GM21528 (cell line): ENCODE data around the gene SETD1A.

Source experiments
- ATAC-seq: cut with Tn5 transposase; IDR thresholded peaks from one replicate; pipeline ENCODE4 v1.9.1; 2021; ENCODE audit warnings: mild to moderate bottlenecking, moderate library complexity; ENCODE audit not compliant: unreplicated experiment, low FRiP score

The SETD1A gene

DNA sequence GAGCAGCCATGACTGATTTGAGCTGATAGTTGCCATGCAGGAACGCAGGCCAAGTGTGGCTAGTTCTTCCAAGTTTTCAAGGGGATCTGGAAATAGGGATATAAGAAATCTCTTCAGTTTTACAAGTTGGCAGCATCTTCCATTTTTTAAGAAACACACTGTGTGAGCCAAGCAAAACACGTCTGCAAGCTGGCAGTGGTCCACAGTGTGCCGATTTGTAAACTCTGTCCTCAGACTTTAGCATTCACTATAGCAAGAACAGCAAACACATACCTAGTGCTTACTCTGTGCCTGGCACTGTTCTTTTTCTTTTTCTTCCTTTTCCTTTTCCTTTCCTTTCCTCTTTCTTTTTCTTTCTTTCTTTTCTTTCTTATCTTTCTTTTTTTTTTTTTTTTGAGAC, 5.8 kb upstream of the SETD1A start:
- no peak for ATAC-seq

DNA sequence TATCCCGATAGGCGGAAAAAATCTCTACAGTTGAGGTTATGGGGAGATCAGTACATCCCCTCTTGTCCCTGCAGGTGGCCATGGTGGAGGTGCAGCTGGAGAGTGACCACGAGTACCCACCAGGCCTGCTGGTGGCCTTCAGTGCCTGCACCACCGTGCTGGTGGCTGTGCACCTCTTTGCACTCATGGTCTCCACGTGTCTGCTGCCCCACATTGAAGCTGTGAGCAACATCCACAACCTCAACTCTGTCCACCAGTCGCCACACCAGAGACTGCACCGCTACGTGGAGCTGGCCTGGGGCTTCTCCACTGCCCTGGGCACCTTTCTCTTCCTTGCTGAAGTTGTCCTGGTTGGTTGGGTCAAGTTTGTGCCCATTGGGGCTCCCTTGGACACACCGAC, 4.4 kb upstream of the SETD1A start:
- no peak for ATAC-seq

- ATAC-seq: no peak
Measured at GRCh38 chr16:30953511-30954124, 3.9 kb upstream of the SETD1A start.

DNA sequence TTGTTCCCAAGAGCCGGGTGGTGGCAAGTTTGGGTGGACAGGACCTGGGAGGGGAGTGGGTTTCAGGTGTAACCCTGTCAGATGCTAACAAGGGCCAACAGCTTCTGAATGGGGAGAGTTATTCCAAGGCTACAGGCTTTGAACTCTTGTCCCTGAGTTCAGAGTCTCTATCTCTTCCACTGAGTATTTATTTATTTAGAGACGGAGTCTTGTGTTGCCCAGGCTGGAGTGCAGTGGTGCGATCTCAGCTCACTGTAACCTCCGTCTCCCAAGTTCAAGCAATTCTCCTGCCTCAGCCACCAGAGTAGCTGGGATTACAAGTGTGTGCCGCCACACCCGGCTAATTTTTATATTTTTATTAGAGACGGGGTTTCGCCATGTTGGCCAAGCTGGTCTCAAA, 2.6 kb upstream of the SETD1A start:
- ATAC-seq: no peak

- peak; percentile 43 for ATAC-seq
Measured at GRCh38 chr16:30956601-30957455, 726 bp upstream of the SETD1A start.

DNA sequence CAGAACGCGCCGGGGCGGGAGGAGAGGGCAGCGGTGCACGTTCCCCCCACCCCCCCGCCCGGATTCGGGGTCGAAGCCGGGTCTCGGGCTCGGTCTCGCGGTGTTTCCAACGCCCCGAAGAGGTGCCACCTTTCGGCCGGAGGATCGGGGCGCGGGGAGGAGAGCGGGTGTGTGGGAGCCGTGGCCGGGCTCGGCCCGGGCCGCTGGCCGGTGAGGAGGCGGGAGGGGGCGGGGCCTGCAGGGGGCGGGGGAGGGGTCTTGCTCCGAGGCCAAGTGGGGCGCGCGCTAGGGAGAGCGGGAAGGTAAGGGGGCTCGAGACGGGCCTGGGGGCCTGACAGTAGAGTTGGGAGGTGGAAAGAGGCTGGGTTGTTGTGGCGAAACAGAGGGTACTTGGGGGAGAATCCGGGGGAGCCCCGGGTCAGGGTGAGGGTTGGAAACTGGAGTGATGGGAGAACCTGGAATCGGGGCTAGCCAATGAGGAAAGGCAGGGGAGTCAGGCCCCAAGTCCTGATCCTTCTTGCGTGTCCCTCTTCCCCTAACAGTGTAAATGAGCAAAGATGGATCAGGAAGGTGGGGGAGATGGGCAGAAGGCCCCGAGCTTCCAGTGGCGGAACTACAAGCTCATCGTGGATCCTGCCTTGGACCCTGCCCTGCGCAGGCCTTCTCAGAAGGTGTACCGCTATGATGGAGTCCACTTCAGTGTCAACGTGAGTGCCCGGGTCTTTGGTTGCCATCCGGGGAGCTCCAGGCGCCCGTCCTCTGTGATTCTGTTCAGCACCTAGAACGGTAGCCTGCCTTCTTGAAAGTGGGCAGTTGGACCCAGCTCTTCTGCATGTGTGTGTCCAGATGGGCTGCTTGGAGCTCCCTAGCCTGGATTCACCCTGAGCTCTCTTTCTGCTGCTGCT, 873 bp downstream of the SETD1A start:
- ATAC-seq: peak; percentile 28

- no peak for ATAC-seq
Measured at GRCh38 chr16:30961384-30961783, 3.8 kb downstream of the SETD1A start.

GRCh38 chr16:30963925-30964511, 6.5 kb downstream of the SETD1A start:
- ATAC-seq: no peak

DNA sequence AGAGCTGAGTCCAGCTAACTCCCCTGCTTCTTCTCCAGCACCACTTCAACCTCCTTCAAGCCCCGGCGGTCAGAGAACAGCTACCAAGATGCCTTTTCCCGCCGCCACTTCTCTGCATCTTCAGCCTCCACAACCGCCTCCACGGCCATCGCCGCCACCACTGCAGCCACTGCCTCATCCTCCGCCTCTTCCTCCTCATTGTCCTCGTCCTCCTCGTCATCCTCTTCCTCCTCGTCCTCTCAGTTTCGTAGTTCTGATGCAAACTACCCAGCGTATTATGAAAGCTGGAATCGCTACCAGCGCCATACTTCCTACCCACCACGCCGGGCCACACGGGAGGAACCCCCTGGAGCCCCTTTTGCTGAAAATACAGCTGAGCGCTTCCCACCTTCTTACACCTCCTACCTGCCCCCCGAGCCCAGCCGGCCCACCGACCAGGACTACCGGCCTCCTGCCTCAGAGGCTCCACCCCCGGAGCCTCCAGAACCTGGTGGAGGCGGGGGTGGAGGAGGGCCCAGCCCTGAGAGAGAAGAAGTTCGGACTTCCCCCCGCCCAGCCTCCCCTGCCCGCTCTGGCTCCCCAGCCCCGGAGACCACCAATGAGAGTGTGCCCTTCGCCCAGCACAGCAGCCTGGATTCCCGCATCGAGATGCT, 7.1 kb downstream of the SETD1A start:
- no peak for ATAC-seq

DNA sequence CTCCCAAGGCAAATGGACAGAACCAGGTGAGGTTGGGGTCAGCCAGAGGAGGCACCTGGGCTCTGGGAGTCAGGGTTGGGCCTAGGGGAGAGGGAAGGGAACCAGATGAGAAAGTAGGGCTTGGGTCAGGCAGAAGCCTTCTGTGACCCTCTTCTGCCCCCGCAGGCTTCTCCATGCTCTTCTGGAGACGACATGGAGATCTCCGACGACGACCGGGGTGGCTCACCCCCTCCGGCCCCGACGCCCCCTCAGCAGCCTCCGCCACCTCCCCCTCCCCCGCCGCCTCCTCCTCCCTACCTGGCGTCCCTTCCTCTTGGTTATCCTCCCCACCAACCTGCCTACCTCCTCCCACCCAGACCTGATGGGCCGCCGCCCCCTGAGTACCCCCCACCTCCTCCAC, 7.9 kb downstream of the SETD1A start:
- no peak for ATAC-seq

- ATAC-seq: no peak
Measured at GRCh38 chr16:30966033-30966619, 8.6 kb downstream of the SETD1A start.

DNA sequence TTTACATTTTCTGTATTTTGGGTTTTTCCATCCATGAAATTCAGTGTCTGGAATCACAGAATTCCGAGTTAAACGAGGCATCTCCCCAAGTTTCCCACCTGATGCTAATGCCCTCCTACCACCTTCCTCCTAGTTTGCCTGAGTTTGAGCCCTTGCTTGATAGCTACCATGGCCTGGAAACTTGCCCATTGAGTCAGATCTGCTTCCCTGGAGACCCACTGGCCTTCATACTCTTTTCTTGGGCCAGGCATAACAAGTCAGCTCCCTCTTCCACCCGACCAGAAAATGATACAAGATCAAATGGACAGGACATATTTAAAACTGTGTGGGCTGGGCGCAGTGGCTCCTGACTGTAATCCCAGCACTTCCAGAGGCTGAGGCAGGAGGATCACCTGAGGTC, 10.2 kb downstream of the SETD1A start:
- ATAC-seq: no peak

- ATAC-seq: no peak
Measured at GRCh38 chr16:30969246-30969842, 11.8 kb downstream of the SETD1A start.

- no peak for ATAC-seq
Measured at GRCh38 chr16:30971298-30971697, 13.7 kb downstream of the SETD1A start.

- ATAC-seq: no peak
Measured at GRCh38 chr16:30972872-30973271, 15.3 kb downstream of the SETD1A start.

- ATAC-seq: no peak
Measured at GRCh38 chr16:30974348-30974747, 16.8 kb downstream of the SETD1A start.

- no peak for ATAC-seq
Measured at GRCh38 chr16:30976486-30976885, 18.9 kb downstream of the SETD1A start.

DNA sequence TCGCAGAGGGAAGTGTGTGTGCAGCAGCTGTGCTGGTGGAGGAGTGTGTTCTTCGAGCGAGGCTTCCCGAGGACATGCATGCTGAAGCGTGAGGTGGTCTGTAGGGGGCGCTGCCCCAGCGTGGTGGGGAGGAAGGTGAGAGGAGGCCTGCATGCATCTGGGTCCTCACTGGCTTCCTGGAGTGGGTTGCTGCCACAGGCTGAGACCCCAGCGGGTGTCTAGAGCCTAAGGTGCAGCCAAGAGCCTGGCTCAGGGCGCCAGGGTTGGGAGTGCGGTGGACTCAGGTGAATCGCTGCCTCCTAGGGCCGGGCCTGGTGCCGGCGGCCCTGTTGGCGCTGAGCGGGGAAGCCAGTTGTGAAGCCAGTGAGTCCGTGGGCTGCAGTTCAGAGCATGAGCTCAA, 19.9 kb downstream of the SETD1A start:
- ATAC-seq: no peak

- ATAC-seq: no peak
Measured at GRCh38 chr16:30979170-30980022, 21.8 kb downstream of the SETD1A start.
